Spleen (tissue), 11 donors: ENCODE measurements around the gene AKT3. TPM values are rescaled to one million over a fixed set of nuclear protein-coding genes. Genes with fewer than 3 reads are reported as not detected.

Experiments used
- DNase-seq: peaks from one replicate; pipeline ENCODE4 v3.0.0-alpha.2; 2020
- H3K27ac ChIP-seq, 8 donors: fragments of 200-600 bp; sonication (generic) in 7 of 8; 1 replicate in 4 of 8; 2 replicates in 4 of 8; pipeline versions ENCODE4 v1.5.0 to v1.8.0; 2016 to 2021; ENCODE audit warnings: inconsistent platforms in 4 of 8, mild to moderate bottlenecking in 4 of 8, moderate library complexity in 1 of 8
- H3K27me3 ChIP-seq, 7 donors: fragments of 200-600 bp; sonication (generic) in 6 of 7; replicated peaks in 1 of 7; 1 replicate in 4 of 7; 2 replicates in 3 of 7; pipeline versions ENCODE4 v1.5.0 to v1.8.0; 2016 to 2021; ENCODE audit warnings: inconsistent platforms in 3 of 7, mild to moderate bottlenecking in 1 of 7
- H3K36me3 ChIP-seq, 6 donors: fragments of 200-600 bp; sonication (generic) in 5 of 6; 1 replicate in 4 of 6; 2 replicates in 2 of 6; pipeline versions ENCODE4 v1.5.0 to v1.8.0; 2016 to 2021; ENCODE audit warnings: inconsistent platforms in 2 of 6
- H3K4me1 ChIP-seq, 6 donors: fragments of 200-600 bp; sonication (generic) in 5 of 6; 1 replicate in 3 of 6; 2 replicates in 3 of 6; pipeline versions ENCODE4 v1.5.0 to v1.8.0; 2016 to 2021; ENCODE audit warnings: inconsistent platforms in 3 of 6
- H3K4me3 ChIP-seq, 8 donors: fragments of 200-600 bp; sonication (generic) in 7 of 8; 1 replicate in 4 of 8; 2 replicates in 4 of 8; pipeline versions ENCODE4 v1.5.0 to v1.8.0; 2016 to 2021; ENCODE audit warnings: inconsistent platforms in 4 of 8, mild to moderate bottlenecking in 4 of 8, moderate library complexity in 2 of 8
- H3K9me3 ChIP-seq, 8 donors: fragments of 200-600 bp; sonication (generic) in 7 of 8; 1 replicate in 4 of 8; 2 replicates in 4 of 8; pipeline versions ENCODE4 v1.5.0 to v1.8.0; 2016 to 2021; ENCODE audit warnings: inconsistent platforms in 4 of 8
- POLR2A ChIP-seq, 3 donors: fragments of 450-650 bp; IDR thresholded peaks; one replicate each; pipeline ENCODE4 v1.5.1; 2017; ENCODE audit warnings: antibody characterized with exemption in 3 of 3, mild to moderate bottlenecking in 1 of 3
- POLR2AphosphoS5 ChIP-seq, 3 donors: sonication (generic); formaldehyde crosslinking; IDR thresholded peaks; one replicate each; pipeline ENCODE4 v1.5.1; 2017; ENCODE audit warnings: antibody characterized with exemption in 3 of 3
- WGBS, 5 donors: extraction: QIAGEN DNeasy Blood & Tissue Kit in 3 of 5; methylation state at CpG; one replicate each; pipeline versions ENCODE4 v1.1.5 to v1.1.7; 2013 to 2018; 5-methylcytosine and 5-hydroxymethylcytosine counted together
- intact Hi-C: fragments of 100-400 bp; cut with DNase I; formaldehyde crosslinking; loops from one replicate; pipeline ENCODE4 v1.15.0; 2023; ENCODE audit warnings: low total_unique reads
- polyA plus RNA-seq, 3 donors: library from polyadenylated mRNA; stranded (reverse); fragments of 200-250 nt; gene quantifications; one replicate each; pipeline ENCODE4 v1.2.1, GENCODE V29; 2013
- total RNA-seq, 7 donors: library from RNA; depleted of rRNA in 3 of 7; stranded (reverse); fragments of >200 nt in 3 of 7; fragmentation: NEBNext Ultra II Directional in 4 of 7; extraction: Animal tissue kit (Norgen Biotek cat#: 25700) in 4 of 7; gene quantifications; one replicate each; pipeline versions ENCODE4 v1.1.0 to v1.2.1, GENCODE V29; 2016 to 2021
- TF ChIP-seq, protein P1 (sequence below), 11 experiments: fragments of 200-600 bp in 7 of 11; fragments of 450-650 bp in 4 of 11; sonication (generic) in 4 of 11; IDR thresholded peaks in 8 of 11; conservative IDR thresholded peaks in 3 of 11; 1 replicate in 7 of 11; 2 replicates in 4 of 11; pipeline versions ENCODE4 v1.4.0 to v1.8.0; 2016 to 2021; ENCODE audit warnings: antibody characterized with exemption in 11 of 11, inconsistent platforms in 4 of 11, mild to moderate bottlenecking in 1 of 11
- donor health status: healthy with polysubstance abuse.
- donor health status: DM: no; HTN: no; CAD: no; lungs with moderate emphysema.
- donor health status: DM: no; HTN: no; CAD: no.
- donor health status: Bipolar disorder and iron deficiency.
- donor health status: healthy.
- donor health status: DM: no; HTN: no; CAD: no.
- donor health status: DM: yes; HTN: yes; CAD: no.

The AKT3 gene
- total and polyA plus RNA-seq, 10 donors = 4.3 to 91.3 (median 46.4) TPM

DNA sequence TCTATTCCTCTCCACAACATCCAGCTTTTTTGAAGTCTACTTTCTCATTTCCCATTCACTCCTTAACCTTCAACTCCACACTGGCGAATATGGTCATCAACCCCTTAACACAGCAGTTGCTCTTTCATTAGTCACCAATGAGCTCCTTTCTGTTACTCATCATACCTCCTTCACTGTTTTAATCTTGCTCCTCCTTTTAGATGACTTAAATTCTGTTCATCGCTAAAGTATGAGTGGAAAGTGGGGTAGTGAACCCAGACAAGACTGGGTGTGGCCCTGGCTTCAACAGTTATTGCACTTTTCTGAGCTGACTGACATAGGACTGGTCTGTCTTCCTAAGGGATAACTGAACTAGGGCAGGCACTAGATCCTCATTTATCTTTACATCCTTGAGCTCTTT is 51.3 kb downstream of the AKT3 start:
- DNase-seq = no peak
- peaks cover 0 to 30% (median 0%) of the 10 kb centered on the region in 6 donors for H3K4me1 ChIP-seq
- H3K4me3 ChIP-seq = no peak overlapping the region
- WGBS, 5 donors = 93 to 96% (median 94%) methylated on average over 2 of the region's 2 CpGs
- TF ChIP-seq POLR2A (IDR thresholded peaks at IDR 0.05) = no peak
- no peak for TF ChIP-seq POLR2AphosphoS5 (IDR thresholded peaks at IDR 0.05)
- H3K9me3 ChIP-seq = no peaks in the 10 kb centered on the region
- H3K36me3 ChIP-seq = no peaks in the 10 kb centered on the region
- no peaks in the 10 kb centered on the region for H3K27me3 ChIP-seq
- no peak overlapping the region for H3K27ac ChIP-seq
- intact Hi-C loops = no loop called here

DNA sequence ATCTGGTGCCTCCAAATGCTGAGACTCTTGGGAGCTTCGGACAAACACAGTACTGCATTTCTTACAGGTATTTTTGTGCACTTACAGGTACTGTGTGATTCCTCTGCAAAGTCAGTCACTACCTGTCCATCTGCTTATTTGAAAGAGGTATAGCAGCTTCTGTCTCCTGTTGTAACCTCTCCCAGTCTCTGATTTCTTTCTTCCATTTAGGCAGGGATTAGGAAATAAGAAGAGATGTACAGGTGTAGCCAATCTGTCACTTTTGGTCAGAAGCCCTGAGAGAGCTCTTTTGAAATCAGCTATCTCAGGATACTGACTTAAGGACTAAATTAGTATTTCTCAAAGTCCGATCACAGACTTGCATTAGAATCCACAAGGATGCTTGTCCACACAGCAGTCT is 54.0 kb downstream of the AKT3 start:
- WGBS, 5 donors = 80 to 93% (median 87%) methylated on average over 2 of the region's 2 CpGs
- TF ChIP-seq, protein P1, sequence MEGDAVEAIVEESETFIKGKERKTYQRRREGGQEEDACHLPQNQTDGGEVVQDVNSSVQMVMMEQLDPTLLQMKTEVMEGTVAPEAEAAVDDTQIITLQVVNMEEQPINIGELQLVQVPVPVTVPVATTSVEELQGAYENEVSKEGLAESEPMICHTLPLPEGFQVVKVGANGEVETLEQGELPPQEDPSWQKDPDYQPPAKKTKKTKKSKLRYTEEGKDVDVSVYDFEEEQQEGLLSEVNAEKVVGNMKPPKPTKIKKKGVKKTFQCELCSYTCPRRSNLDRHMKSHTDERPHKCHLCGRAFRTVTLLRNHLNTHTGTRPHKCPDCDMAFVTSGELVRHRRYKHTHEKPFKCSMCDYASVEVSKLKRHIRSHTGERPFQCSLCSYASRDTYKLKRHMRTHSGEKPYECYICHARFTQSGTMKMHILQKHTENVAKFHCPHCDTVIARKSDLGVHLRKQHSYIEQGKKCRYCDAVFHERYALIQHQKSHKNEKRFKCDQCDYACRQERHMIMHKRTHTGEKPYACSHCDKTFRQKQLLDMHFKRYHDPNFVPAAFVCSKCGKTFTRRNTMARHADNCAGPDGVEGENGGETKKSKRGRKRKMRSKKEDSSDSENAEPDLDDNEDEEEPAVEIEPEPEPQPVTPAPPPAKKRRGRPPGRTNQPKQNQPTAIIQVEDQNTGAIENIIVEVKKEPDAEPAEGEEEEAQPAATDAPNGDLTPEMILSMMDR (IDR thresholded peaks at IDR 0.05 in 8 of 11, conservative IDR thresholded peaks at IDR 0.05 in 3 of 11) = no peak

DNA sequence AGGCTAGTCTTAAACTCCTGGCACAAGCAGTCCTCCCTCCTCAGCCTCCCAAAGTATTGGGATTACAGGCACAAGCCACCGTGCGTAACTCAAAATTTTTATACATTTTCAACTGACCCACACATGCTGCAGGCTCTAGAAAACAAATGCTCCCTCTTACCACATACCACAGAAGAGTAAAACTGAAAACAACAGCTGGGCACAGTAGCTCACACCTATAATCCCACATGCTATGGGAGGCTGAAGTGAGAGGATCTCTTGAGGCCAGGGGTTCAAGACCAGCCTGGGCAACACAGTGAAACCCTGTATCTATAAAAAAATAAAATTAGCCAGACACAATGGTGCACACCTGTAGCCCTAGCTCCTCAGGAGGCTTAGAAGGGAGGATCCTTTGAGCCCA is 56.7 kb downstream of the AKT3 start:
- no peaks in the 10 kb centered on the region for H3K27me3 ChIP-seq
- TF ChIP-seq, protein P1 (IDR thresholded peaks at IDR 0.05 in 8 of 11, conservative IDR thresholded peaks at IDR 0.05 in 3 of 11) = no peak
- TF ChIP-seq POLR2A (IDR thresholded peaks at IDR 0.05) = no peak
- no peak for TF ChIP-seq POLR2AphosphoS5 (IDR thresholded peaks at IDR 0.05)
- intact Hi-C loops = no loop called here
- WGBS, 5 donors = 67 to 88% (median 81%) methylated on average over 2 of the region's 2 CpGs
- peak overlapping the region in 1 of 8 donors; percentile 64 for H3K27ac ChIP-seq
- no peak overlapping the region for H3K4me3 ChIP-seq
- peaks cover 11 to 64% (median 25%) of the 10 kb centered on the region in 6 donors for H3K4me1 ChIP-seq
- DNase-seq = no peak
- H3K36me3 ChIP-seq = no peaks in the 10 kb centered on the region
- H3K9me3 ChIP-seq = no peaks in the 10 kb centered on the region

More for the DNA sequence above, 54.0 kb downstream of the AKT3 start:
- H3K27me3 ChIP-seq = no peaks in the 10 kb centered on the region
- intact Hi-C loops = no loop called here
- no peak for DNase-seq
- peaks cover 9 to 57% (median 20%) of the 10 kb centered on the region in 6 donors for H3K4me1 ChIP-seq
- H3K9me3 ChIP-seq = no peaks in the 10 kb centered on the region
- H3K36me3 ChIP-seq = no peaks in the 10 kb centered on the region
- H3K4me3 ChIP-seq = no peak overlapping the region
- no peak overlapping the region for H3K27ac ChIP-seq

DNA sequence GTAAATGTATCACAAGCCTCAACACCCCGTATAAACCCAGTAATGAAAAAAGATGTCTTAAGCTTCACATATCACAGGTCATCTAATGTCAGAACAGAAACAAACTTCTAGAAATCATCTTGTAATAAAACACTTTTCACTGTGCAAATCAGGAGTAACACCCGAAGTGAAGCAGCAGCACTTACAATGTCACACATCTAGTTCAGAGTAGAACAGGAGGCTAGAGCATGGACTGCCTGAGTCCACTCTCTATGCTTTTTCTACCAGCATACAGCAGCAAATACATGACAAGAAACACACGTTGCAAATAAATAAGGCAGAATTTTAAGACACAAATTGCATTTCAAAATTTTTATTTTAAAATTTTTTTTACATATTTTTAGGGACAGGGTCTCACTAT is 57.2 kb downstream of the AKT3 start:
- H3K27ac ChIP-seq = peak overlapping the region in 4 of 8 donors; percentile 59 to 65 (median 64)
- peaks cover 11 to 64% (median 25%) of the 10 kb centered on the region in 6 donors for H3K4me1 ChIP-seq
- no peaks in the 10 kb centered on the region for H3K9me3 ChIP-seq
- H3K27me3 ChIP-seq = no peaks in the 10 kb centered on the region
- 63 to 82% (median 74%) methylated on average over 3 of the region's 3 CpGs for WGBS, 5 donors
- TF ChIP-seq, protein P1 (IDR thresholded peaks at IDR 0.05 in 8 of 11, conservative IDR thresholded peaks at IDR 0.05 in 3 of 11) = no peak
- no peak for TF ChIP-seq POLR2AphosphoS5 (IDR thresholded peaks at IDR 0.05)
- no peak for TF ChIP-seq POLR2A (IDR thresholded peaks at IDR 0.05)
- no peak for DNase-seq
- no peaks in the 10 kb centered on the region for H3K36me3 ChIP-seq
- intact Hi-C loops = no loop called here
- H3K4me3 ChIP-seq = no peak overlapping the region

DNA sequence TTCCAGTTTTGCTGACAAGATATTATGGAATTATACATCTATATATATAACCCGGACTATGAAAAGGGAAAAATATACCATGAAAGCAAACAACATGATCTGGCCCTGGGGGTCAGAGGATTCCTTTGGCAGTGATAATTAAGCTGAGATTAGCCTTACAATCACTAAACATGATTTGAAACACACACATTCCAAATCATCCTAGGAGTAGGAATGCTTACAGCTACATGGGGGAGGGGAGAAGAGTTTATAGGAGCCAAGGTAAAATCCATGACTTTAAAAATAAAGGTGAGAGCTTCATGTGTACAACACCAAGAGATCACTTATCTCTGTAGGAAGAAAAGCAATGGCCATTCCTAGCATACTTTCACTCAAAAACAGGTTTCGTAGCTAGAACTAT is 57.6 kb downstream of the AKT3 start:
- no peak for DNase-seq
- H3K4me1 ChIP-seq = peaks cover 11 to 64% (median 25%) of the 10 kb centered on the region in 6 donors
- H3K4me3 ChIP-seq = no peak overlapping the region
- H3K27me3 ChIP-seq = no peaks in the 10 kb centered on the region
- peak overlapping the region in 5 of 8 donors; percentile 49 to 65 (median 63) for H3K27ac ChIP-seq
- H3K36me3 ChIP-seq = no peaks in the 10 kb centered on the region
- TF ChIP-seq, protein P1 (IDR thresholded peaks at IDR 0.05 in 8 of 11, conservative IDR thresholded peaks at IDR 0.05 in 3 of 11) = no peak
- TF ChIP-seq POLR2AphosphoS5 (IDR thresholded peaks at IDR 0.05) (no peak), POLR2A (IDR thresholded peaks at IDR 0.05) (no peak)
- intact Hi-C loops = no loop called here
- WGBS, 5 donors = 75 to 83% (median 77%) methylated on average over 2 of the region's 2 CpGs
- no peaks in the 10 kb centered on the region for H3K9me3 ChIP-seq
